OCI-LY3 (cell line): Measurements from ENCODE around the gene NOB1.
"Not testable (repeated sequence)": the region's sequence is repeated elsewhere in the genome, so short reads cannot be mapped to it uniquely, and the experiment has no call there.

Experiments used
- EZH2phosphoT487 ChIP-seq: fragments of 200-600 bp; shearing (Covaris generic); IDR thresholded peaks from 2 replicates; pipeline ENCODE4 v1.6.1; 2018; ENCODE audit warnings: antibody characterized with exemption, mixed run types, low read depth
- TF ChIP-seq, protein P1 (sequence below): fragments of 200-600, 300-600 bp; sonication (generic); IDR thresholded peaks from 2 replicates; pipeline ENCODE4 v1.5.1; 2014; ENCODE audit warnings: antibody characterized with exemption, low read length, low read depth

DNA sequence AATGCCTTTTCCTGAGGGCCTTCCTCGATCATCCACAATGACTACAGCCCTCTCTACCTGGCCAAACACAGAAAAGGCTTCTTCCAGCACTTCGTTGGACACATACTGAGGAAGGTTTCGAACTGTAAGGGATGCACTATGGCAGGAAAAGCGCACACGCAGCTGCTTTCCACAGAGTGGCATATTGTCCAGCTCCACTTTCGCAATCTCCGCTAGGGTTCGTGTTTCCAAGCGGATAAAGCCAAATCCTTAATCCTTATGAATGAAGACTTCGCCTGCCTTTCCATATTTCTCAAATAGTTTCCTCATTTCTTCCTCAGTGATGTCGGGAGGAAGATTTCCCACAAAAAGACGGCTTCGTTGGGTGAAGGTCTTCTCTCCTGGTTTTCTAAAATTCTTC lies 2.6 kb upstream of the NOB1 start:
- not testable (repeated sequence) for TF ChIP-seq EZH2phosphoT487
- TF ChIP-seq, protein P1, sequence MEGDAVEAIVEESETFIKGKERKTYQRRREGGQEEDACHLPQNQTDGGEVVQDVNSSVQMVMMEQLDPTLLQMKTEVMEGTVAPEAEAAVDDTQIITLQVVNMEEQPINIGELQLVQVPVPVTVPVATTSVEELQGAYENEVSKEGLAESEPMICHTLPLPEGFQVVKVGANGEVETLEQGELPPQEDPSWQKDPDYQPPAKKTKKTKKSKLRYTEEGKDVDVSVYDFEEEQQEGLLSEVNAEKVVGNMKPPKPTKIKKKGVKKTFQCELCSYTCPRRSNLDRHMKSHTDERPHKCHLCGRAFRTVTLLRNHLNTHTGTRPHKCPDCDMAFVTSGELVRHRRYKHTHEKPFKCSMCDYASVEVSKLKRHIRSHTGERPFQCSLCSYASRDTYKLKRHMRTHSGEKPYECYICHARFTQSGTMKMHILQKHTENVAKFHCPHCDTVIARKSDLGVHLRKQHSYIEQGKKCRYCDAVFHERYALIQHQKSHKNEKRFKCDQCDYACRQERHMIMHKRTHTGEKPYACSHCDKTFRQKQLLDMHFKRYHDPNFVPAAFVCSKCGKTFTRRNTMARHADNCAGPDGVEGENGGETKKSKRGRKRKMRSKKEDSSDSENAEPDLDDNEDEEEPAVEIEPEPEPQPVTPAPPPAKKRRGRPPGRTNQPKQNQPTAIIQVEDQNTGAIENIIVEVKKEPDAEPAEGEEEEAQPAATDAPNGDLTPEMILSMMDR, result not testable (repeated sequence)
